Neural cell (in vitro differentiated cells): ENCODE results near the gene IMPG2.

ENCODE experiments used
- CTCF ChIP-seq: fragments of 450-650 bp; IDR thresholded peaks from 2 replicates; pipeline ENCODE4 v1.5.1; 2014; ENCODE audit warnings: antibody characterized with exemption, mild to moderate bottlenecking, moderate library complexity; ENCODE audit not compliant: poor library complexity, severe bottlenecking
- EZH2 ChIP-seq: fragments of 200-600, 300-800 bp; shearing (Covaris generic), sonication (generic); IDR thresholded peaks from 2 replicates; pipeline ENCODE4 v1.6.1; 2014; ENCODE audit warnings: antibody characterized with exemption, low read length, borderline replicate concordance, mild to moderate bottlenecking; ENCODE audit not compliant: insufficient read depth, poor library complexity, severe bottlenecking
- POLR2AphosphoS5 ChIP-seq: IDR thresholded peaks from 2 replicates; pipeline ENCODE4 v1.6.1; 2012
- REST ChIP-seq: IDR thresholded peaks from 2 replicates; pipeline ENCODE4 v1.6.1; 2012; ENCODE audit warnings: borderline replicate concordance

- TF ChIP-seq POLR2AphosphoS5 (no peak), EZH2 (no peak), CTCF (no peak), REST (no peak)
Measured at GRCh38 chr3:101333883-101334282, 13.5 kb upstream of the IMPG2 start.
